ENCODE data around the gene CENPE. TPM values are rescaled to one million over a fixed set of nuclear protein-coding genes. Genes with fewer than 3 reads are reported as not detected.
A peak's percentile ranks its signal among the peaks of the same experiment; 100 is the strongest.

The CENPE gene
- total RNA-seq, 1 experiment from 2014 or later = 30.7 TPM

GRCh38 chr4:103118166-103118565 lies 80.0 kb downstream of the CENPE start:
- Histone ChIP-seq H3K4me2 (ENCODE audit: low read depth, low read length, poor library complexity, severe bottlenecking) (no peak overlapping the region), H3K9me2 (replicated peaks; ENCODE audit: insufficient read depth, low read length) (no peaks in the 10 kb centered on the region), H3K9ac (ENCODE audit: low read length) (no peak overlapping the region), H4K20me1 (ENCODE audit: insufficient read depth, low read depth, low read length) (no peaks in the 10 kb centered on the region), H3K27ac (ENCODE audit: low read length) (no peak overlapping the region), H3K4me3 (ENCODE audit: low read length) (no peak overlapping the region), H3K36me3 (ENCODE audit: insufficient read depth, low read length) (peaks cover 48% of the 10 kb centered on the region), H2AFZ (ENCODE audit: low read length) (no peak overlapping the region), H3K4me1 (ENCODE audit: low read length) (no peaks in the 10 kb centered on the region), H3K79me2 (ENCODE audit: low read length) (no peaks in the 10 kb centered on the region), H3K9me3 (ENCODE audit: low read length) (no peaks in the 10 kb centered on the region), H3K27me3 (ENCODE audit: low read length) (no peaks in the 10 kb centered on the region)
- DNase-seq = no peak

GRCh38 chr4:103111598-103111997 lies 86.5 kb downstream of the CENPE start:
- H3K9ac ChIP-seq (ENCODE audit: low read length) = no peak overlapping the region
- no peaks in the 10 kb centered on the region for H3K27me3 ChIP-seq (ENCODE audit: low read length)
- peaks cover 41% of the 10 kb centered on the region for H3K36me3 ChIP-seq (ENCODE audit: insufficient read depth, low read length)
- no peak overlapping the region for H2AFZ ChIP-seq (ENCODE audit: low read length)
- no peaks in the 10 kb centered on the region for H3K79me2 ChIP-seq (ENCODE audit: low read length)
- DNase-seq = no peak
- H3K4me2 ChIP-seq (ENCODE audit: low read depth, low read length, poor library complexity, severe bottlenecking) = no peak overlapping the region
- H4K20me1 ChIP-seq (ENCODE audit: insufficient read depth, low read depth, low read length) = no peaks in the 10 kb centered on the region
- H3K27ac ChIP-seq (ENCODE audit: low read length) = no peak overlapping the region
- no peaks in the 10 kb centered on the region for H3K4me1 ChIP-seq (ENCODE audit: low read length)
- H3K9me2 ChIP-seq (replicated peaks; ENCODE audit: insufficient read depth, low read length) = no peaks in the 10 kb centered on the region
- no peak overlapping the region for H3K4me3 ChIP-seq (ENCODE audit: low read length)
- no peaks in the 10 kb centered on the region for H3K9me3 ChIP-seq (ENCODE audit: low read length)

- Histone ChIP-seq H3K4me2 (ENCODE audit: low read depth, low read length, poor library complexity, severe bottlenecking) (no peak overlapping the region), H3K9ac (ENCODE audit: low read length) (no peak overlapping the region), H4K20me1 (ENCODE audit: insufficient read depth, low read depth, low read length) (no peaks in the 10 kb centered on the region), H3K36me3 (ENCODE audit: insufficient read depth, low read length) (peaks cover 32% of the 10 kb centered on the region; the same call in 1 of the 2 replicates), H3K27ac (ENCODE audit: low read length) (no peak overlapping the region), H3K4me1 (ENCODE audit: low read length) (no peaks in the 10 kb centered on the region), H3K27me3 (ENCODE audit: low read length) (no peaks in the 10 kb centered on the region), H3K9me3 (ENCODE audit: low read length) (no peaks in the 10 kb centered on the region), H3K79me2 (ENCODE audit: low read length) (no peaks in the 10 kb centered on the region), H3K9me2 (replicated peaks; ENCODE audit: insufficient read depth, low read length) (no peaks in the 10 kb centered on the region), H2AFZ (ENCODE audit: low read length) (no peak overlapping the region), H3K4me3 (ENCODE audit: low read length) (no peak overlapping the region)
- no peak for DNase-seq
These were observed 89.6 kb downstream of the CENPE start for GRCh38 chr4:103108542-103108941.

- Histone ChIP-seq H3K9me3 (ENCODE audit: low read length) (no peaks in the 10 kb centered on the region), H3K79me2 (ENCODE audit: low read length) (no peaks in the 10 kb centered on the region), H3K9me2 (replicated peaks; ENCODE audit: insufficient read depth, low read length) (no peaks in the 10 kb centered on the region), H2AFZ (ENCODE audit: low read length) (no peak overlapping the region), H3K27me3 (ENCODE audit: low read length) (no peaks in the 10 kb centered on the region), H4K20me1 (ENCODE audit: insufficient read depth, low read depth, low read length) (no peaks in the 10 kb centered on the region), H3K4me1 (ENCODE audit: low read length) (no peaks in the 10 kb centered on the region), H3K4me2 (ENCODE audit: low read depth, low read length, poor library complexity, severe bottlenecking) (no peak overlapping the region), H3K9ac (ENCODE audit: low read length) (no peak overlapping the region), H3K36me3 (ENCODE audit: insufficient read depth, low read length) (peaks cover 26% of the 10 kb centered on the region; the same call in 1 of the 2 replicates), H3K27ac (ENCODE audit: low read length) (no peak overlapping the region), H3K4me3 (ENCODE audit: low read length) (no peak overlapping the region)
- DNase-seq = no peak
These were observed 92.4 kb downstream of the CENPE start for GRCh38 chr4:103105558-103106356.

- H3K4me3 ChIP-seq (ENCODE audit: low read length) = no peak overlapping the region
- no peak overlapping the region for H3K27ac ChIP-seq (ENCODE audit: low read length)
- no peak overlapping the region for H2AFZ ChIP-seq (ENCODE audit: low read length)
- no peak overlapping the region for H3K9ac ChIP-seq (ENCODE audit: low read length)
- no peaks in the 10 kb centered on the region for H3K79me2 ChIP-seq (ENCODE audit: low read length)
- no peaks in the 10 kb centered on the region for H4K20me1 ChIP-seq (ENCODE audit: insufficient read depth, low read depth, low read length)
- no peaks in the 10 kb centered on the region for H3K9me3 ChIP-seq (ENCODE audit: low read length)
- peaks cover 18% of the 10 kb centered on the region; the same call in 1 of the 2 replicates for H3K36me3 ChIP-seq (ENCODE audit: insufficient read depth, low read length)
- peaks cover 3% of the 10 kb centered on the region for H3K4me1 ChIP-seq (ENCODE audit: low read length)
- no peak for DNase-seq
- H3K9me2 ChIP-seq (replicated peaks; ENCODE audit: insufficient read depth, low read length) = no peaks in the 10 kb centered on the region
- H3K4me2 ChIP-seq (ENCODE audit: low read depth, low read length, poor library complexity, severe bottlenecking) = no peak overlapping the region
- H3K27me3 ChIP-seq (ENCODE audit: low read length) = no peaks in the 10 kb centered on the region
These were observed 93.3 kb downstream of the CENPE start for GRCh38 chr4:103104886-103105285.

- H3K9ac ChIP-seq (ENCODE audit: low read length) = no peak overlapping the region
- no peak overlapping the region for H3K4me2 ChIP-seq (ENCODE audit: low read depth, low read length, poor library complexity, severe bottlenecking)
- H2AFZ ChIP-seq (ENCODE audit: low read length) = peak overlapping the region; percentile 41
These were observed 97.5 kb downstream of the CENPE start for GRCh38 chr4:103100691-103101090.

GRCh38 chr4:103099691-103100392 lies 98.3 kb downstream of the CENPE start, which contains the start of gene BDH2:
BDH2 (minus strand) TSS chr4:103099834; CDS start chr4:103096254, 3,580 bp downstream.
- Histone ChIP-seq H3K79me2 (ENCODE audit: low read length) (peaks cover 6% of the 10 kb centered on the region; the same call in 1 of the 2 replicates), H3K4me3 (ENCODE audit: low read length) (peak within 1 kb of the TSS; percentile 66), H3K27me3 (ENCODE audit: low read length) (no peaks in the 10 kb centered on the region), H3K9me2 (replicated peaks; ENCODE audit: insufficient read depth, low read length) (no peaks in the 10 kb centered on the region), H3K4me1 (ENCODE audit: low read length) (peaks cover 25% of the 10 kb centered on the region), H3K4me2 (ENCODE audit: low read depth, low read length, poor library complexity, severe bottlenecking) (peak within 1 kb of the TSS; percentile 89), H4K20me1 (ENCODE audit: insufficient read depth, low read depth, low read length) (no peaks in the 10 kb centered on the region), H3K9ac (ENCODE audit: low read length) (peak within 1 kb of the TSS; percentile 67), H2AFZ (ENCODE audit: low read length) (peak within 1 kb of the TSS; percentile 41), H3K27ac (ENCODE audit: low read length) (no peak within 1 kb of the TSS), H3K9me3 (ENCODE audit: low read length) (no peaks in the 10 kb centered on the region), H3K36me3 (ENCODE audit: insufficient read depth, low read length) (no peaks in the 10 kb centered on the region)
- peak; percentile 95 for DNase-seq

More at GRCh38 chr4:103100691-103101090, 97.5 kb downstream of the CENPE start:
- Histone ChIP-seq H3K27ac (ENCODE audit: low read length) (no peak overlapping the region), H4K20me1 (ENCODE audit: insufficient read depth, low read depth, low read length) (no peaks in the 10 kb centered on the region), H3K79me2 (ENCODE audit: low read length) (peaks cover 6% of the 10 kb centered on the region; the same call in 1 of the 2 replicates), H3K9me2 (replicated peaks; ENCODE audit: insufficient read depth, low read length) (no peaks in the 10 kb centered on the region), H3K4me3 (ENCODE audit: low read length) (no peak overlapping the region), H3K27me3 (ENCODE audit: low read length) (no peaks in the 10 kb centered on the region), H3K36me3 (ENCODE audit: insufficient read depth, low read length) (no peaks in the 10 kb centered on the region), H3K9me3 (ENCODE audit: low read length) (no peaks in the 10 kb centered on the region), H3K4me1 (ENCODE audit: low read length) (peaks cover 25% of the 10 kb centered on the region)
- DNase-seq = no peak

- H3K27me3 ChIP-seq (ENCODE audit: low read length) = no peaks in the 10 kb centered on the region
- no peak overlapping the region for H3K27ac ChIP-seq (ENCODE audit: low read length)
- H3K9ac ChIP-seq (ENCODE audit: low read length) = peak overlapping the region; percentile 67
- H2AFZ ChIP-seq (ENCODE audit: low read length) = peak overlapping the region; percentile 41
- peak overlapping the region; percentile 89 for H3K4me2 ChIP-seq (ENCODE audit: low read depth, low read length, poor library complexity, severe bottlenecking)
- H3K4me1 ChIP-seq (ENCODE audit: low read length) = peaks cover 27% of the 10 kb centered on the region
- no peaks in the 10 kb centered on the region for H3K9me3 ChIP-seq (ENCODE audit: low read length)
- H3K4me3 ChIP-seq (ENCODE audit: low read length) = peak overlapping the region; percentile 66
- no peak for DNase-seq
- peaks cover 6% of the 10 kb centered on the region; the same call in 1 of the 2 replicates for H3K79me2 ChIP-seq (ENCODE audit: low read length)
- no peaks in the 10 kb centered on the region for H3K36me3 ChIP-seq (ENCODE audit: insufficient read depth, low read length)
- no peaks in the 10 kb centered on the region for H4K20me1 ChIP-seq (ENCODE audit: insufficient read depth, low read depth, low read length)
- no peaks in the 10 kb centered on the region for H3K9me2 ChIP-seq (replicated peaks; ENCODE audit: insufficient read depth, low read length)
These were observed 99.2 kb downstream of the CENPE start for GRCh38 chr4:103098756-103099440.
